Suprapubic skin (tissue), 4 donors: ENCODE results near the gene GSC. TPM values are rescaled to one million over a fixed set of nuclear protein-coding genes. Genes with fewer than 3 reads are reported as not detected.
"Not testable (repeated sequence)": the region's sequence is repeated elsewhere in the genome, so short reads cannot be mapped to it uniquely, and the experiment has no call there.

ENCODE experiments used
- DNase-seq, 2 donors: peaks; one replicate each; pipeline ENCODE4 v3.0.0-alpha.2; 2019; ENCODE audit warnings: low spot score in 2 of 2
- H3K27ac ChIP-seq: fragments of 200-600 bp; sonication (generic); one replicate; pipeline ENCODE4 v1.5.1; 2019
- H3K27me3 ChIP-seq: fragments of 200-600 bp; sonication (generic); one replicate; pipeline ENCODE4 v1.5.1; 2019
- H3K36me3 ChIP-seq: fragments of 200-600 bp; sonication (generic); one replicate; pipeline ENCODE4 v1.5.1; 2019
- H3K4me1 ChIP-seq: fragments of 200-600 bp; sonication (generic); one replicate; pipeline ENCODE4 v1.5.1; 2019
- H3K4me3 ChIP-seq: fragments of 200-600 bp; sonication (generic); one replicate; pipeline ENCODE4 v1.5.1; 2019; ENCODE audit warnings: mild to moderate bottlenecking
- H3K9me3 ChIP-seq: fragments of 200-600 bp; sonication (generic); one replicate; pipeline ENCODE4 v1.5.1; 2019
- CTCF ChIP-seq, 2 donors: fragments of 200-600 bp in 1 of 2; fragments of 450-650 bp in 1 of 2; sonication (generic) in 1 of 2; IDR thresholded peaks; one replicate each; pipeline ENCODE4 v1.5.1; 2016 to 2019; ENCODE audit warnings: antibody characterized with exemption in 2 of 2, mild to moderate bottlenecking in 1 of 2, moderate library complexity in 1 of 2
- EP300 ChIP-seq: sonication (generic); formaldehyde crosslinking; IDR thresholded peaks from one replicate; pipeline ENCODE4 v1.6.1; 2017; ENCODE audit warnings: antibody characterized with exemption
- POLR2A ChIP-seq, 2 donors: fragments of 450-650 bp; IDR thresholded peaks; one replicate each; pipeline ENCODE4 v1.6.1; 2017; ENCODE audit warnings: antibody characterized with exemption in 2 of 2, mild to moderate bottlenecking in 2 of 2, moderate library complexity in 2 of 2
- POLR2AphosphoS5 ChIP-seq, 3 donors: sonication (generic); formaldehyde crosslinking; IDR thresholded peaks; one replicate each; pipeline ENCODE4 v1.6.1; 2017; ENCODE audit warnings: antibody characterized with exemption in 3 of 3
- WGBS: methylation state at CpG from one replicate; pipeline ENCODE4 v1.1.5; 2018; 5-methylcytosine and 5-hydroxymethylcytosine counted together
- total RNA-seq, 4 donors: library from RNA; depleted of rRNA; stranded (reverse); fragments of >200 nt; gene quantifications; one replicate each; pipeline ENCODE4 v1.1.0, GENCODE V29; 2016

Gene GSC
- total RNA-seq, 4 donors from 2014 or later, result 1.6 TPM; not detected in 3

- no peak for DNase-seq
- 81% methylated on average over 3 of the region's 3 CpGs for WGBS
- Histone ChIP-seq H3K36me3 (no peaks in the 10 kb centered on the region), H3K27me3 (no peaks in the 10 kb centered on the region), H3K4me1 (no peaks in the 10 kb centered on the region), H3K27ac (no peak overlapping the region), H3K4me3 (no peak overlapping the region), H3K9me3 (no peaks in the 10 kb centered on the region)
- TF ChIP-seq POLR2AphosphoS5 (IDR thresholded peaks at IDR 0.05) (no peak), EP300 (no peak), CTCF (IDR thresholded peaks at IDR 0.05) (no peak), POLR2A (IDR thresholded peaks at IDR 0.05) (no peak)
Observed at GRCh38 chr14:94728950-94729349, 41.0 kb downstream of the GSC start.

DNA sequence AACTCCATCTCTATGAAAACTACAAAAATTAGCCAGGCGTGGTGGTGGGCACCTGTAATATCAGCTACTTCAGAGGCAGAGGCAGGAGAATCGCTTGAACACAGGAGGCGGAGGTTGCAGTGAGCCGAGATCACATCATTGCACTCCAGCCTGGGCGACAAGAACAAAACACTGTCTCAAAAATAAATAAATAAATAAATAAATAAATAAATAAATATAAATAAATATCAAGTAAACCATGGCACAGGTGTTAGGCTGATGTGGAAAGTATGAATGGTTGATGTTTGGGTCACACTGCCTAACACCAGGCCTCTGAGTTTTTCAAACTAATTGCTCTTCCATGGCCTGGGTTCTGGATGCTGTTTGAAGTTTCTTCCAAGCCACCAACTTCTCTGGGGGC lies 41.5 kb downstream of the GSC start:
- 97% methylated on average over 5 of the region's 5 CpGs for WGBS

GRCh38 chr14:94726649-94727048 lies 43.3 kb downstream of the GSC start:
- DNase-seq, H3K27me3 ChIP-seq, H3K27ac ChIP-seq, H3K9me3 ChIP-seq, H3K4me1 ChIP-seq, H3K4me3 ChIP-seq, H3K36me3 ChIP-seq: not testable (repeated sequence)
- WGBS, result 93% methylated on average over 6 of the region's 8 CpGs

More for the DNA sequence above, 41.5 kb downstream of the GSC start:
- not testable (repeated sequence) for H3K9me3 ChIP-seq, H3K27me3 ChIP-seq, DNase-seq, H3K36me3 ChIP-seq, H3K27ac ChIP-seq, H3K4me1 ChIP-seq, H3K4me3 ChIP-seq

GRCh38 chr14:94724993-94725392 lies 44.9 kb downstream of the GSC start:
- H3K36me3 ChIP-seq, result no peaks in the 10 kb centered on the region
- no peak for DNase-seq
- 67% methylated on average over 2 of the region's 2 CpGs for WGBS
- no peak overlapping the region for H3K4me3 ChIP-seq
- H3K4me1 ChIP-seq, result no peaks in the 10 kb centered on the region
- no peak for TF ChIP-seq POLR2AphosphoS5 (IDR thresholded peaks at IDR 0.05)
- no peak for TF ChIP-seq EP300
- TF ChIP-seq POLR2A (IDR thresholded peaks at IDR 0.05), result no peak
- no peak for TF ChIP-seq CTCF (IDR thresholded peaks at IDR 0.05)
- H3K27ac ChIP-seq, result no peak overlapping the region
- no peaks in the 10 kb centered on the region for H3K27me3 ChIP-seq
- no peaks in the 10 kb centered on the region for H3K9me3 ChIP-seq

- Histone ChIP-seq H3K27me3 (no peaks in the 10 kb centered on the region), H3K4me3 (no peak overlapping the region), H3K36me3 (no peaks in the 10 kb centered on the region), H3K9me3 (no peaks in the 10 kb centered on the region), H3K4me1 (no peaks in the 10 kb centered on the region), H3K27ac (no peak overlapping the region)
- 69% methylated on average over 4 of the region's 4 CpGs for WGBS
- DNase-seq, result no peak
- TF ChIP-seq CTCF (IDR thresholded peaks at IDR 0.05), result no peak
Observed at GRCh38 chr14:94722397-94722796, 47.5 kb downstream of the GSC start.

Other genes with a start within 250 kb of the GSC start
- gene SERPINA4, start 208.7 kb downstream of the GSC start, total RNA-seq, result not detected
- gene SERPINA5, start 188.7 kb downstream of the GSC start, total RNA-seq, result 1 to 10 TPM in 2 of 4 donors, under 1 TPM in 1, not detected in 1; 0.76 to 4.5 (median 1.9) TPM
- gene SERPINA3, start 157.7 kb downstream of the GSC start, total RNA-seq, result 10 to 100 TPM; 31.0 to 91.4 (median 73.2) TPM